Sigmoid colon (tissue), 7 donors: Measurements from ENCODE around the gene LTB4R. TPM values are rescaled to one million over a fixed set of nuclear protein-coding genes. Genes with fewer than 3 reads are reported as not detected.

Source experiments
- DNase-seq: peaks from one replicate; pipeline ENCODE4 v3.0.0-alpha.2; 2019
- H3K27ac ChIP-seq, 4 donors: fragments of 200-600 bp; sonication (generic); one replicate each; pipeline ENCODE4 v1.5.1; 2016 to 2019; ENCODE audit warnings: mild to moderate bottlenecking in 1 of 4
- H3K27me3 ChIP-seq, 3 donors: fragments of 200-600 bp; sonication (generic); one replicate each; pipeline ENCODE4 v1.5.1; 2019; ENCODE audit warnings: mild to moderate bottlenecking in 1 of 3
- H3K36me3 ChIP-seq, 4 donors: fragments of 200-600 bp; sonication (generic); one replicate each; pipeline ENCODE4 v1.5.1; 2016 to 2019
- H3K4me1 ChIP-seq, 4 donors: fragments of 200-600 bp; sonication (generic); one replicate each; pipeline ENCODE4 v1.5.1; 2017 to 2019
- H3K4me3 ChIP-seq, 4 donors: fragments of 200-600 bp; sonication (generic); one replicate each; pipeline ENCODE4 v1.5.1; 2017 to 2019; ENCODE audit warnings: mild to moderate bottlenecking in 2 of 4, moderate library complexity in 1 of 4
- H3K9me3 ChIP-seq, 4 donors: fragments of 200-600 bp in 3 of 4; sonication (generic) in 3 of 4; one replicate each; pipeline versions ENCODE4 v1.5.1 to v1.6.1; 2013 to 2019
- CTCF ChIP-seq, 4 experiments: fragments of 450-650 bp in 3 of 4; fragments of 200-600 bp in 1 of 4; IDR thresholded peaks; one replicate each; pipeline ENCODE4 v1.5.1; 2016 to 2019; ENCODE audit warnings: antibody characterized with exemption in 4 of 4, mild to moderate bottlenecking in 3 of 4, moderate library complexity in 2 of 4
- EP300 ChIP-seq, 4 donors: sonication (generic); formaldehyde crosslinking; IDR thresholded peaks; one replicate each; pipeline ENCODE4 v1.6.1; 2017; ENCODE audit warnings: antibody characterized with exemption in 4 of 4
- POLR2A ChIP-seq, 2 donors: fragments of 450-650 bp; IDR thresholded peaks; one replicate each; pipeline ENCODE4 v1.6.1; 2016; ENCODE audit warnings: antibody characterized with exemption in 2 of 2, mild to moderate bottlenecking in 2 of 2, moderate library complexity in 2 of 2
- POLR2AphosphoS5 ChIP-seq, 4 donors: sonication (generic); formaldehyde crosslinking; IDR thresholded peaks; one replicate each; pipeline ENCODE4 v1.6.1; 2017; ENCODE audit warnings: antibody characterized with exemption in 4 of 4
- WGBS, 2 donors: extraction: QIAGEN DNeasy Blood & Tissue Kit; methylation state at CpG; one replicate each; pipeline ENCODE4 v1.1.7; 2013; 5-methylcytosine and 5-hydroxymethylcytosine counted together
- intact Hi-C: fragments of 100-400 bp; cut with DNase I; formaldehyde crosslinking; loops from one replicate; pipeline ENCODE4 v1.15.1; 2023
- polyA plus RNA-seq, 3 donors: library from polyadenylated mRNA; stranded (reverse); fragments of 200-250 nt; gene quantifications; one replicate each; pipeline ENCODE4 v1.2.3, GENCODE V29; 2013
- total RNA-seq, 4 donors: library from RNA; depleted of rRNA; stranded (reverse); fragments of >200 nt; gene quantifications; one replicate each; pipeline ENCODE4 v1.1.0, GENCODE V29; 2016
- donor health status: healthy with polysubstance abuse.
- donor health status: Bipolar disorder and iron deficiency.
- donor health status: healthy.

LTB4R gene
- total and polyA plus RNA-seq, 7 donors: 0.60 to 9.8 (median 2.1) TPM

DNA sequence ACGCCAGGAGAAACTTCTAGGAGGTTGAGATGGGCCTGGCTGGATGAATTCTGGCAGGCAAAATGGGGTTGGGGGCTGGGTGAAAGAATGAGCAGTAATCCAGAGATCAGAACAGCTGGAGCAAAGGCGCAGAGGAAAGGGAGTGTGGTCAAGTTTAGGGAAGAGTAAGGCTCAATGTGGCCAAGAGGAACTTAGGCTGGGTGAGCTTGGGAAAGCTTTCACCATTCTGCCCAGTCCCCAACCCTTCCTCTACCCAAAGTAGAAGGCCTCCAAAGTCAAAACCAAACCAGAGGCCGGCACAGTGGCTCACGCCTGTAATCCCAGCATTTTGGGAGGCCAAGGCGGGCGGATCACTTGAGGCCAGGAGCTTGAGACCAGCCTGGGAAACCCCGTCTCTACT is 29.7 kb upstream of the LTB4R start:
- TF ChIP-seq EP300 (IDR thresholded peaks at IDR 0.05) (no peak), CTCF (IDR thresholded peaks at IDR 0.05) (no peak), POLR2AphosphoS5 (IDR thresholded peaks at IDR 0.05) (no peak)
- no peak overlapping the region for H3K27ac ChIP-seq

GRCh38 chr14:24282736-24283135 is 28.6 kb upstream of the LTB4R start:
- WGBS, 2 donors: 85 to 89% methylated on average over 3 of the region's 3 CpGs
- Histone ChIP-seq H3K9me3 (no peaks in the 10 kb centered on the region), H3K4me3 (no peak overlapping the region), H3K27me3 (no peaks in the 10 kb centered on the region), H3K27ac (no peak overlapping the region), H3K4me1 (no peaks in the 10 kb centered on the region), H3K36me3 (no peaks in the 10 kb centered on the region)
- TF ChIP-seq EP300 (IDR thresholded peaks at IDR 0.05) (no peak), CTCF (IDR thresholded peaks at IDR 0.05) (no peak), POLR2A (IDR thresholded peaks at IDR 0.05) (no peak), POLR2AphosphoS5 (IDR thresholded peaks at IDR 0.05) (no peak)
- intact Hi-C loops: no loop called here
- DNase-seq: no peak

More for the DNA sequence above, 29.7 kb upstream of the LTB4R start:
- Histone ChIP-seq H3K36me3 (no peaks in the 10 kb centered on the region), H3K27me3 (no peaks in the 10 kb centered on the region), H3K4me1 (no peaks in the 10 kb centered on the region), H3K9me3 (no peaks in the 10 kb centered on the region), H3K4me3 (no peak overlapping the region)
- intact Hi-C loops: no loop called here
- 92 to 93% methylated on average over 7 of the region's 7 CpGs for WGBS, 2 donors
- DNase-seq: no peak

DNA sequence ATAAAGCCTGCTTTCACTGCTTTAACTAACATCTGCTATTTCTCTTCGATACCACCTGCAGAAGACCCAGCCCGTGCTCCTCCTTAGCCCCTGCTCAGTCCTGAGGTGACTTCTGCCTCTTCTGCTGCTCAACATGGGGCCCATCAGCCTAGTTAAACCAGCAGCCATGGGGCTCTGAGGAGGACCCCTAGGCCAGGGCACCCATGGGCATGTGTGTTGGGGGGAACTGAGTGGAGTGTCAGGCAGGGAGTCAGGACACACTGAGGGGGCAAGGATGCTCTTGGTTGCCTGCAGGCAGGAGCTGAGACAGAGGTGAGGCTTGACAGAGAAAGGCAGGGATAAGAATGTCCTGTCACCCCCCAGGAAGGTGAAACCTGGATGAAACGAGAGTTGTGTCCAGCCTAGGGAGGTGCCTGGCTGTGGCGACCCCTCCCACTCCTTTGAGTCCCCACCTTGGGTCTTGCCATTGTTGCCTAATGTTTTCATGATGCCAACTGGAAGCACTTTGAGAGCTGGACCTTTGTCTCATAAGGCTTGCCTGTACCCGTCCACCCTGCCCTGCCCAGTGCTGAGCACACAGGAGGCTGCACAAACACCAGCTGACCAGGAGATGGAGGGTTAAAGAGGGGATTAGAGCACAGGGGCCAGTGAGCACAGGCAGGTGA is 27.4 kb upstream of the LTB4R start:
- Histone ChIP-seq H3K4me1 (no peaks in the 10 kb centered on the region), H3K36me3 (no peaks in the 10 kb centered on the region), H3K27me3 (no peaks in the 10 kb centered on the region), H3K9me3 (no peaks in the 10 kb centered on the region), H3K4me3 (no peak overlapping the region), H3K27ac (no peak overlapping the region)
- TF ChIP-seq POLR2AphosphoS5 (IDR thresholded peaks at IDR 0.05): no peak
- TF ChIP-seq CTCF (IDR thresholded peaks at IDR 0.05): no peak
- TF ChIP-seq POLR2A (IDR thresholded peaks at IDR 0.05): no peak
- no peak for TF ChIP-seq EP300 (IDR thresholded peaks at IDR 0.05)
- DNase-seq: no peak
- intact Hi-C loops: no loop called here
- 91 to 94% methylated on average over 5 of the region's 5 CpGs for WGBS, 2 donors

- Histone ChIP-seq H3K36me3 (peaks cover 0 to 4% (median under 1%) of the 10 kb centered on the region in 4 donors), H3K4me3 (no peak overlapping the region), H3K27ac (no peak overlapping the region), H3K4me1 (no peaks in the 10 kb centered on the region), H3K9me3 (no peaks in the 10 kb centered on the region), H3K27me3 (no peaks in the 10 kb centered on the region)
- DNase-seq: no peak
- no peak for TF ChIP-seq POLR2AphosphoS5 (IDR thresholded peaks at IDR 0.05)
- TF ChIP-seq CTCF (IDR thresholded peaks at IDR 0.05): no peak
- no peak for TF ChIP-seq POLR2A (IDR thresholded peaks at IDR 0.05)
- no peak for TF ChIP-seq EP300 (IDR thresholded peaks at IDR 0.05)
- intact Hi-C loops: no loop called here
- WGBS, 2 donors: 83 to 85% methylated on average over 11 of the region's 11 CpGs
These were observed 26.7 kb upstream of the LTB4R start for GRCh38 chr14:24284501-24285035.
